Measurements from ENCODE around the gene ANKRD40. TPM values are rescaled to one million over a fixed set of nuclear protein-coding genes. Genes with fewer than 3 reads are reported as not detected.
A peak's percentile ranks its signal among the peaks of the same experiment; 100 is the strongest.

ANKRD40 gene
- total and polyA plus RNA-seq, 3 experiments from 2014 or later, result 6.6 to 48.5 (median 48.2) TPM

- H3K36me3 ChIP-seq (ENCODE audit: insufficient read depth, low read length), result no peaks in the 10 kb centered on the region
- Mint-ChIP-seq H3K4me1 (no peaks in the 10 kb centered on the region), H3K4me3 (no peak overlapping the region), H3K36me3 (no peaks in the 10 kb centered on the region), H3K27me3 (peaks cover 0 to 14% of the 10 kb centered on the region in 2 donors), H3K9me3 (no peaks in the 10 kb centered on the region), H3K27ac (no peak overlapping the region)
- no peaks in the 10 kb centered on the region for H3K9me3 ChIP-seq (ENCODE audit: low read length)
- CTCF ChIA-PET, result interaction anchor here (0.7 kb wide), 1 partner anchor 29 kb away, joined by 3 read pairs; no protein-coding TSS in a partner anchor
- POLR2A ChIA-PET, result no interaction called here
- DNase-seq, result no peak
- H3K4me3 ChIP-seq (ENCODE audit: low read length), result no peak overlapping the region
- H3K4me1 ChIP-seq (ENCODE audit: insufficient read depth, low read length), result no peaks in the 10 kb centered on the region
- H3K27me3 ChIP-seq (ENCODE audit: insufficient read depth, low read length, poor library complexity, severe bottlenecking), result no peaks in the 10 kb centered on the region
- H3K27ac ChIP-seq (ENCODE audit: low read depth, low read length), result peak overlapping the region; percentile 53
Observed at GRCh38 chr17:50660887-50661345, 46.8 kb downstream of the ANKRD40 start.

- H3K27me3 Mint-ChIP-seq, result peaks cover 2 to 14% of the 10 kb centered on the region in 2 donors
- Histone ChIP-seq H3K4me1 (ENCODE audit: insufficient read depth, low read length) (no peaks in the 10 kb centered on the region), H3K9me3 (ENCODE audit: low read length) (no peaks in the 10 kb centered on the region), H3K4me3 (ENCODE audit: low read length) (no peak overlapping the region), H3K27me3 (ENCODE audit: insufficient read depth, low read length, poor library complexity, severe bottlenecking) (no peaks in the 10 kb centered on the region), H3K27ac (ENCODE audit: low read depth, low read length) (no peak overlapping the region), H3K36me3 (ENCODE audit: insufficient read depth, low read length) (no peaks in the 10 kb centered on the region)
- no peak overlapping the region for H3K4me3 Mint-ChIP-seq
- no peaks in the 10 kb centered on the region for H3K9me3 Mint-ChIP-seq
- ChIA-PET CTCF (interaction anchor here (0.7 kb wide), 1 partner anchor 30 kb away, joined by 3 read pairs; no protein-coding TSS in a partner anchor), POLR2A (no interaction called here)
- peak overlapping the region in 1 of 8 donors; percentile 2 for H3K27ac Mint-ChIP-seq
- H3K36me3 Mint-ChIP-seq, result peaks cover 0 to 2% (median 0%) of the 10 kb centered on the region in 3 donors
- no peaks in the 10 kb centered on the region for H3K4me1 Mint-ChIP-seq
- no peak for DNase-seq
Observed at GRCh38 chr17:50660042-50660886, 47.5 kb downstream of the ANKRD40 start.

DNA sequence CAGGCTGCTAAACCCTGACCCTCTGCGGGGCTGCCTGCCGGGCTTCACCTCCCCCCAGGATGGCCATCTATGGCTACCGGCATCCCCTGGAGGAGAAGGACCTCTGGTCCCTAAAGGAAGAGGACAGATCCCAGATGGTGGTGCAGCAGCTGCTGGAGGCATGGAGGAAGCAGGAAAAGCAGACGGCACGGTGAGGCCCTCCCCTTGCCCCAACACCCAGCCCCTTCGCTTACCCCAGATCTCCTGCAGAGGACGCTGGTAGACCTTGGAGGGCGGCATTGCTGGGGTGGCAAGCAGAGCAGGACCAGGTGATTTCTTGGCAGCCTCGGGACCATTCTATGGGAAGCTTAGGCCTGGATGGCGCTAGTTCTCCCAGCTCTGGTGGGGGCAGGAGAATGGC lies 48.5 kb downstream of the ANKRD40 start:
- Mint-ChIP-seq H3K9me3 (no peaks in the 10 kb centered on the region), H3K27ac (no peak overlapping the region), H3K4me1 (no peaks in the 10 kb centered on the region), H3K36me3 (peaks cover 0 to 2% (median 0%) of the 10 kb centered on the region in 3 donors), H3K4me3 (no peak overlapping the region), H3K27me3 (peaks cover 2 to 14% of the 10 kb centered on the region in 2 donors)
- Histone ChIP-seq H3K27ac (ENCODE audit: low read depth, low read length) (no peak overlapping the region), H3K36me3 (ENCODE audit: insufficient read depth, low read length) (no peaks in the 10 kb centered on the region), H3K9me3 (ENCODE audit: low read length) (no peaks in the 10 kb centered on the region), H3K27me3 (ENCODE audit: insufficient read depth, low read length, poor library complexity, severe bottlenecking) (no peaks in the 10 kb centered on the region), H3K4me1 (ENCODE audit: insufficient read depth, low read length) (no peaks in the 10 kb centered on the region), H3K4me3 (ENCODE audit: low read length) (no peak overlapping the region)
- no peak for DNase-seq
- ChIA-PET POLR2A (no interaction called here), CTCF (no interaction called here)

DNA sequence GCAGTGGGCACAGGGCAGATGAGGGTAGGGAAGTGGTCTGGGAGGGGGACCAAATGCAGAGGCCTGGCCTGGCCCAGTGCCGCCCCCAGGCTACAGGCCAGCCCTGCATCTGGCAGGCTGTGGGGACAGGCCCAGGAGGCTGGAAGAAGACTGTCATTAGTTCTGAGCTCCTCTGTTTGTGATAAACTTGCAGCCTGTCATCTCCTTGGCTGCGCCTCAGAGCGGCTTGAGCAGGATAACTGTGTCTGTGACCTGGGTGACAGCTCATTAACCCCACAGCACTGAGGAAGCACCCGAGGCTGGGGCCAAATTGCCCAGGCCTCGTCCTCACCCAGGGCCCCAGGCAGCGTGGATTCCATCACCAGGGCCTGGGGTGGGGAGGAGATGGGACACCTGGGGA lies 49.1 kb downstream of the ANKRD40 start:
- Histone ChIP-seq H3K27me3 (ENCODE audit: insufficient read depth, low read length, poor library complexity, severe bottlenecking) (no peaks in the 10 kb centered on the region), H3K9me3 (ENCODE audit: low read length) (no peaks in the 10 kb centered on the region), H3K36me3 (ENCODE audit: insufficient read depth, low read length) (no peaks in the 10 kb centered on the region), H3K27ac (ENCODE audit: low read depth, low read length) (no peak overlapping the region), H3K4me1 (ENCODE audit: insufficient read depth, low read length) (no peaks in the 10 kb centered on the region), H3K4me3 (ENCODE audit: low read length) (no peak overlapping the region)
- Mint-ChIP-seq H3K4me1 (no peaks in the 10 kb centered on the region), H3K27ac (no peak overlapping the region), H3K27me3 (peaks cover 2 to 14% of the 10 kb centered on the region in 2 donors), H3K4me3 (no peak overlapping the region), H3K36me3 (peaks cover 0 to 2% (median 0%) of the 10 kb centered on the region in 3 donors), H3K9me3 (no peaks in the 10 kb centered on the region)
- DNase-seq, result no peak
- ChIA-PET CTCF (no interaction called here), POLR2A (no interaction called here)

DNA sequence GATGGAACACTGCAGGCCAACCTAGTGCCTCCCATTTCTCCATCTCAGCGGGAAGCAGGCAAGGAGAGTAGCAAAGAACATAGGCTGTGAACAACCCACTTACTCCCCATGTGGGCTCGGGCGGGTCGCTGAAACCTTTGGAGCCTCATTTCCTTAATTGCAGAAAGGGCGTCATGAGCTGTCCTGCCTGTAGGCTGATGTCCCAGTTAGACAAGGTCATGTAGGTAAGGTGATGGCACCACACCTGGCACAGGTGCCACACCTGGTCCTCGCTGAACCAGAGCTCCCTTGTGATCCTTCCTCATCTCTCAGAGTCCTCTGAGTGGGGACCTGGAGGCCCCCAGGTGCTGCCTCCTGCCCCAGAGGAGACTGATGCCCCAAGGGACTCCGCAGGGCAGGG lies 50.1 kb downstream of the ANKRD40 start:
- Histone ChIP-seq H3K27ac (ENCODE audit: low read depth, low read length) (no peak overlapping the region), H3K4me3 (ENCODE audit: low read length) (no peak overlapping the region), H3K36me3 (ENCODE audit: insufficient read depth, low read length) (no peaks in the 10 kb centered on the region), H3K27me3 (ENCODE audit: insufficient read depth, low read length, poor library complexity, severe bottlenecking) (no peaks in the 10 kb centered on the region), H3K4me1 (ENCODE audit: insufficient read depth, low read length) (no peaks in the 10 kb centered on the region), H3K9me3 (ENCODE audit: low read length) (no peaks in the 10 kb centered on the region)
- Mint-ChIP-seq H3K4me1 (no peaks in the 10 kb centered on the region), H3K36me3 (peaks cover 0 to 2% (median 0%) of the 10 kb centered on the region in 3 donors), H3K27me3 (peaks cover 2 to 14% of the 10 kb centered on the region in 2 donors), H3K4me3 (no peak overlapping the region), H3K27ac (no peak overlapping the region), H3K9me3 (no peaks in the 10 kb centered on the region)
- ChIA-PET POLR2A (no interaction called here), CTCF (no interaction called here)
- DNase-seq, result no peak

- H3K4me3 ChIP-seq (ENCODE audit: low read length), result no peak overlapping the region
- ChIA-PET POLR2A (no interaction called here), CTCF (no interaction called here)
- H3K36me3 ChIP-seq (ENCODE audit: insufficient read depth, low read length), result no peaks in the 10 kb centered on the region
- H3K27me3 ChIP-seq (ENCODE audit: insufficient read depth, low read length, poor library complexity, severe bottlenecking), result no peaks in the 10 kb centered on the region
- no peaks in the 10 kb centered on the region for H3K9me3 Mint-ChIP-seq
- peaks cover 0 to 2% (median 0%) of the 10 kb centered on the region in 3 donors for H3K36me3 Mint-ChIP-seq
- no peaks in the 10 kb centered on the region for H3K4me1 ChIP-seq (ENCODE audit: insufficient read depth, low read length)
- H3K27ac ChIP-seq (ENCODE audit: low read depth, low read length), result no peak overlapping the region
- no peaks in the 10 kb centered on the region for H3K9me3 ChIP-seq (ENCODE audit: low read length)
- H3K4me3 Mint-ChIP-seq, result no peak overlapping the region
- no peaks in the 10 kb centered on the region for H3K4me1 Mint-ChIP-seq
- no peak for DNase-seq
- no peak overlapping the region for H3K27ac Mint-ChIP-seq
- peaks cover 4 to 14% of the 10 kb centered on the region in 2 donors for H3K27me3 Mint-ChIP-seq
Observed at GRCh38 chr17:50657054-50657453, 50.7 kb downstream of the ANKRD40 start.

DNA sequence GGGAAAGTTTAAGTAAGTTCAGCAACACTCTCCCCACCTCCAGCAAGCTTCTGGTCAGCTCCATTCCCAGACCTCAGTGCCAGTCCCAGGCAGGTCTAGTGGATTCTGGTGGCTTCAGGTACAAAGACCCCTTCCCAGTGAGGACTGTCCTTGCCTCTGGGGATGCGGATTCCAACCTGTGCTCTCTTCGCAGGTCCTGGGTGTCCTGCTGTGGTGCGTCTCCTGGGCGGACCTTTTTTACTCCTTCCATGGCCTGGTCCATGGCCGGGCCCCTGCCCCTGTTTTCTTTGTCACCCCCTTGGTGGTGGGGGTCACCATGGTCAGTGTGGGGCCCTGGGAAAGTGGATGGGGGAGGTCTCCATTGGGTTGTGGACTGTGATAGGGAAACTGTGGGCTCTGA lies 51.2 kb downstream of the ANKRD40 start:
- CTCF ChIA-PET, result no interaction called here

GRCh38 chr17:50653738-50654137 lies 54.0 kb downstream of the ANKRD40 start:
- H3K4me1 ChIP-seq (ENCODE audit: insufficient read depth, low read length), result no peaks in the 10 kb centered on the region
- Mint-ChIP-seq H3K27me3 (peaks cover 4% of the 10 kb centered on the region in 2 donors), H3K9me3 (no peaks in the 10 kb centered on the region), H3K4me3 (no peak overlapping the region), H3K27ac (no peak overlapping the region), H3K4me1 (no peaks in the 10 kb centered on the region), H3K36me3 (peaks cover 0 to 2% (median 0%) of the 10 kb centered on the region in 3 donors)
- POLR2A ChIA-PET, result no interaction called here
- no peaks in the 10 kb centered on the region for H3K36me3 ChIP-seq (ENCODE audit: insufficient read depth, low read length)
- no peak overlapping the region for H3K27ac ChIP-seq (ENCODE audit: low read depth, low read length)
- no peak overlapping the region for H3K4me3 ChIP-seq (ENCODE audit: low read length)
- CTCF ChIA-PET, result no interaction called here
- H3K27me3 ChIP-seq (ENCODE audit: insufficient read depth, low read length, poor library complexity, severe bottlenecking), result no peaks in the 10 kb centered on the region
- no peak for DNase-seq
- H3K9me3 ChIP-seq (ENCODE audit: low read length), result no peaks in the 10 kb centered on the region

More for the DNA sequence above, 51.2 kb downstream of the ANKRD40 start:
- H3K27ac Mint-ChIP-seq, result peak overlapping the region in 1 of 8 donors; percentile 72
- H3K4me1 Mint-ChIP-seq, result no peaks in the 10 kb centered on the region
- DNase-seq, result no peak
- no peak overlapping the region for H3K4me3 ChIP-seq (ENCODE audit: low read length)
- no peaks in the 10 kb centered on the region for H3K9me3 ChIP-seq (ENCODE audit: low read length)
- no peak overlapping the region for H3K4me3 Mint-ChIP-seq
- POLR2A ChIA-PET, result no interaction called here
- no peaks in the 10 kb centered on the region for H3K27me3 ChIP-seq (ENCODE audit: insufficient read depth, low read length, poor library complexity, severe bottlenecking)
- no peaks in the 10 kb centered on the region for H3K36me3 ChIP-seq (ENCODE audit: insufficient read depth, low read length)
- peaks cover 0 to 2% (median 0%) of the 10 kb centered on the region in 3 donors for H3K36me3 Mint-ChIP-seq
- H3K27ac ChIP-seq (ENCODE audit: low read depth, low read length), result no peak overlapping the region
- peaks cover 4 to 14% of the 10 kb centered on the region in 2 donors for H3K27me3 Mint-ChIP-seq
- H3K4me1 ChIP-seq (ENCODE audit: insufficient read depth, low read length), result no peaks in the 10 kb centered on the region
- H3K9me3 Mint-ChIP-seq, result no peaks in the 10 kb centered on the region

Data from CD8-positive, alpha-beta memory T cell (primary cell).